Subcutaneous abdominal adipose tissue (tissue), 5 donors: ENCODE measurements around the gene CNIH3.

ENCODE experiments used
- H3K27ac ChIP-seq: one replicate; pipeline ENCODE4 v1.7.0; 2013; ENCODE audit warnings: low read depth, mild to moderate bottlenecking, inconsistent platforms, low read length, moderate library complexity
- H3K27me3 ChIP-seq, 5 donors: one replicate each; pipeline ENCODE4 v1.7.0; 2013; ENCODE audit warnings: low read length in 5 of 5, inconsistent platforms in 1 of 5; ENCODE audit not compliant: control insufficient read depth in 5 of 5, insufficient read depth in 4 of 5
- H3K36me3 ChIP-seq, 5 donors: one replicate each; pipeline ENCODE4 v1.7.0; 2013; ENCODE audit warnings: low read length in 5 of 5; ENCODE audit not compliant: control insufficient read depth in 5 of 5, insufficient read depth in 5 of 5
- H3K4me1 ChIP-seq, 5 donors: one replicate each; pipeline ENCODE4 v1.7.0; 2013; ENCODE audit warnings: low read length in 5 of 5, mild to moderate bottlenecking in 3 of 5, moderate library complexity in 1 of 5; ENCODE audit not compliant: control insufficient read depth in 5 of 5, insufficient read depth in 5 of 5
- H3K4me3 ChIP-seq, 5 donors: one replicate each; pipeline ENCODE4 v1.7.0; 2013; ENCODE audit warnings: low read length in 5 of 5, low read depth in 1 of 5
- H3K9ac ChIP-seq, 5 donors: one replicate each; pipeline ENCODE4 v1.7.0; 2013; ENCODE audit warnings: low read length in 5 of 5, mild to moderate bottlenecking in 4 of 5, moderate library complexity in 3 of 5
- H3K9me3 ChIP-seq, 5 donors: one replicate each; pipeline ENCODE4 v1.7.0; 2013; ENCODE audit warnings: low read length in 5 of 5; ENCODE audit not compliant: control insufficient read depth in 5 of 5
- donor health status: healthy.
- donor health status: healthy.
- donor health status: healthy.
- donor health status: healthy.
- donor health status: healthy.

Gene CNIH3

DNA sequence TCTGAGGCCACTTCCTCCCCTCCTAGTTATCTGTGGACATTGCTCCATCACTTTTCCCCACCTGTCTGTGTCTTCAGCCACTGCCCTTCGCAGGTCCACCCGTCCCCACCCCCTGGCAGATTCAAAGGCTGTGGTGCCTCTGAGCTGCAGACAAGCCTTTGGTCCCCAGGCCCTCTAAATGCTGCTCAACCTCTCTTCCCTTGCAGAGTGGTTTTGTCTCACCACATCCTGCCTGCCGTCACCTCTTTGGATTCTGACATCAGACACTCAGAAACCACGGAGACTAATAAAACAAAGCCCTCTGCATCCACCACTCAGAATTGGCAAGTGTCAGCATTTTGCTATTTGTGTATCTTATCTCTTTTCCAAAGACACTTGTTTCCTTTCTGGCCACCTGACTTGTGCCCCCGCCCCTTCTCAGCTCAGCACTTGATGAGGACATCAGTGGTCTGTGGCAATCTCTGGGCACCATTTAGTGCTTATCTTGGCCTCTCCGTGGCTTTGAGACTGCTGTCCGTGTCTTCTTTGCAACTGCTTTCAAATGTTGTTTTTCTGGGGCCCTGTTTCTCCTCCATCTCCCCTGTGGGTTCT, 7.7 kb downstream of the CNIH3 start:
- no peak overlapping the region for H3K27ac ChIP-seq
- H3K36me3 ChIP-seq = no peaks in the 10 kb centered on the region
- H3K4me1 ChIP-seq = no peaks in the 10 kb centered on the region
- no peaks in the 10 kb centered on the region for H3K9me3 ChIP-seq
- no peak overlapping the region for H3K4me3 ChIP-seq
- peaks cover 0 to 16% (median 0%) of the 10 kb centered on the region in 5 donors for H3K27me3 ChIP-seq
- H3K9ac ChIP-seq = no peak overlapping the region

DNA sequence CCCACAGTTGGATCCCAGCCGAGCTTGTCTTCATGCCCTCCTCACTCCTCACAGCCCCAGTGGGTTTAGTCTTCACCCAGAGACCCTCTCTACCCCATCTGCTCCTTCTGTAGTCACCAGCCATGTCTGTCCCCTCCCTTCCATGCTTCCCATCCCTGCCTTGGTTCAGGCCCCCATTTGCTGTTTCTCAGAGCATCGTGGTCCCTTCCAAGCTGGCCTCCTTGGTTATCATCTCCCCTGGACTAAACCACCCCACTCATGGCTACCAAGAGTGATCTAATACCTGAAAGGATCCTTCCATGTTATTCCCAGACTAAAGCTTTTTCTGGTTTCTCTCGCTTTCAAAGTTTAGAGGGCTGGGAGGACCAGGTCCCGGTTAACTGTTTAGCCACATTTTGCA, 8.3 kb downstream of the CNIH3 start:
- no peaks in the 10 kb centered on the region for H3K36me3 ChIP-seq
- peaks cover 0 to 11% (median 0%) of the 10 kb centered on the region in 5 donors for H3K27me3 ChIP-seq
- H3K9me3 ChIP-seq = no peaks in the 10 kb centered on the region
- H3K27ac ChIP-seq = no peak overlapping the region
- no peak overlapping the region for H3K4me3 ChIP-seq
- no peak overlapping the region for H3K9ac ChIP-seq
- H3K4me1 ChIP-seq = no peaks in the 10 kb centered on the region

DNA sequence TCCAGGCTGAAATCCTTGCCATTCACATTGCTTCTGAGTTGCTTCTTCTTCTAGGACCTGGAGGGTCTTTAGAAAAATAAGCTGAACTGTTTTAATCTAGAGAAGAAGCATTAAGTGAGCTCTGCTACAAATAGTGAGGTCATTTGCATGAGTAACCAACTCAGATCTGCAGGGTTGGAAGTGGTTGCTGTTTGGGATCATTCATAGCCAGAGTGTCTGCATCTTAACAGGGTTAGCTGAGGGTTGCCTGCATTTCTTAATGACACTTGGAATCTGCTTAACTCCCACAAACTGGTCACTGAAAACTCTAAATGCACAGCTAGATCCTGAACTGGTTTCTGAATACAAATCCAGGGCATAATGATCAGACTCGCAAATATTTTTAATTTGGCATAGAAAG, 9.9 kb downstream of the CNIH3 start:
- Histone ChIP-seq H3K9me3 (no peaks in the 10 kb centered on the region), H3K9ac (no peak overlapping the region), H3K4me3 (no peak overlapping the region), H3K27ac (no peak overlapping the region), H3K27me3 (peaks cover 0 to 5% (median 0%) of the 10 kb centered on the region in 5 donors), H3K36me3 (no peaks in the 10 kb centered on the region), H3K4me1 (no peaks in the 10 kb centered on the region)

DNA sequence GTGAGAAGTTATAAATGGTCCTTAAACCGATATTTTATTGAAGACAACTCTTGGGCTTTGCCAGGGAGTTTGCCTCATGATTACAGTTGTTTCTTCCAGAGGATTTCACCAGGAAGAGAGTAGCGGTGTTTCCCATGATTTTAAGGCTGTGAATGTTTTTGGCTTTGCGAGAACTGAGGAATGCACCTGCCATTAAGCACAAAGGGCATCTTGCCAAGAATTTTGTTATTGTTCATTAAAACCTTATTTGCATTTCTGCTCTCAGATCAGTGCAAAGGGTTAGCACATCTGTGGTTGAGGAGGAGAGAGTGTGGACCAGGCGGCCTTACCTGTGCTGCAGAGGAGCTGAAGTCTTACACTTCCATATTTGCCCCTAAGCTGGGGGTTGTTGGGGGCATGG, 13.8 kb downstream of the CNIH3 start:
- H3K27ac ChIP-seq = no peak overlapping the region
- H3K9me3 ChIP-seq = no peaks in the 10 kb centered on the region
- H3K9ac ChIP-seq = no peak overlapping the region
- no peak overlapping the region for H3K4me3 ChIP-seq
- peaks cover 0 to under 1% (median 0%) of the 10 kb centered on the region in 5 donors for H3K27me3 ChIP-seq
- no peaks in the 10 kb centered on the region for H3K36me3 ChIP-seq
- H3K4me1 ChIP-seq = no peaks in the 10 kb centered on the region

DNA sequence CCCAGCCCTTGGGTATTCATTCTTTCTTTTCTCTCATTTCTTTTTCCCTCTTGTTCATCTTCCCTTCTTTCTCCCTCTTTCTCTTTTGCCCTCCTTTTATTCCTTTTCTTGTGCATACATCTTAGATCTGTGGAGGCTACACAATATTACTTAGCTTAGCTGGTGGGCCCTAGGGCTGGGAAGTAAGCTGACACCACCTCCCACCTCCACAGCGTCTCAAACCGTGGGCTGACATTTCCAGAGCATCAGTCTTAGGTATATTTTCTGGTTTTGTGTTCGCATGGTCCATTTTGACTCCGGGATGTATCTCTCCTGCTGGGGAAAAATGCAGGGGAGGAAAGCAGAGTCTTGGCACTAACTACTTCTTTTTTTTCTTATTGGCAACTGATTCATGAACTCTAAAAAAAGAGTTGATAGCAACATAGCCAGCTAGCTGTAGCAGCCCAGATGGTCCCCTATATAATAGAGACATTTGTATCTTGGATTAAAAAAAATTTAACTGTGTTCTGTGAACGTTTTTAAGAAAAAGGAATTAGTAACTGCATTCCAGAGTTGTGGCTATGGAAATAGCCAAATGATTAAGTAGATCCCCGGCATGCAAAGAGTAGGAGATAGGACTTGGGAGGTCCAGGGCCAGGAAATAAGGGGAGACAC, 15.5 kb downstream of the CNIH3 start:
- H3K27me3 ChIP-seq = no peaks in the 10 kb centered on the region
- H3K4me1 ChIP-seq = no peaks in the 10 kb centered on the region
- no peaks in the 10 kb centered on the region for H3K36me3 ChIP-seq
- H3K9ac ChIP-seq = no peak overlapping the region
- no peak overlapping the region for H3K4me3 ChIP-seq
- no peaks in the 10 kb centered on the region for H3K9me3 ChIP-seq
- no peak overlapping the region for H3K27ac ChIP-seq

DNA sequence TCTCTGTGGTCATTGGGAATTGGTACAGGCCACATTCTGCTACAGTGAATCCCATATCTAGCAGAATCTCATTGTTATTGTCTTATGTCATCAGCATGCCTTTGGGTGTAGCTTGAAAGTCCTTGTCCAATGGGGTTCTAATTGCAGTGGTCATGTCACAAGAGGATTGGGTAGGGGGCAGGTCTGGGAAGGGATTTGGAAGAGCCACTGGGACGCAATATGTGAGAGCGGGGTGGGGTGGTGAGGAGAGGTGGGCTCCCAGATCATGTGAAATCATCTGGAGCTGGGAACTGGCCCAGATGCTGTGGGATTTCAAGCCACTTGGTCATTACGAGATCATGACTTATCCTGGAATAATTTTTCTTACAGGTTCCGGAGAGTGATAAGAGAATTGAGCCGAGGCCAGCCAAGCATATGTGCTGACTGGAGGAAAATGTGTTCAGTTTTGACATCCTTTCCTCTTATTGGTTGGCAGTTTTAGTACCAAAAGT, 16.3 kb downstream of the CNIH3 start:
- no peaks in the 10 kb centered on the region for H3K36me3 ChIP-seq
- H3K27ac ChIP-seq = no peak overlapping the region
- H3K4me3 ChIP-seq = no peak overlapping the region
- H3K27me3 ChIP-seq = no peaks in the 10 kb centered on the region
- no peaks in the 10 kb centered on the region for H3K9me3 ChIP-seq
- no peak overlapping the region for H3K9ac ChIP-seq
- no peaks in the 10 kb centered on the region for H3K4me1 ChIP-seq

DNA sequence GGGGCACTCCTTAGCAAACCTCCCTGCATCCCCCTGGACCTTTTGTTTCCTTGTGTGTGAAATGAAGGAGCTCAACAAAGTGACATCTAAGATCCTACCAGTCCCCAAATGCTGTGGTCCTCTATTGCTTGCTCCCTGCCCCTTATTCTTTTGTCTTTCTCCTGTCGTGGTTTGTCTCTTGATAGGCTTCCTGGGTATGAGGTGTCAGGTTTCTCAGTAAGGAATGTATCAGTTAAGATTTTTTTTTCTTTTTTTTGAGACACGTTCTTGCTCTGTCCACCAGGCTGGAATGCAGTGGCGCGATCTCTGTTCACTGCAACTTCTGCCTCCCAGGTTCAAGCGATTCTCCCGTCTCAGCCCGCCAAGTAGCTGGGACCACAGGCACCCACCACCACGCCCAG, 16.8 kb downstream of the CNIH3 start:
- Histone ChIP-seq H3K9me3 (no peaks in the 10 kb centered on the region), H3K36me3 (no peaks in the 10 kb centered on the region)

DNA sequence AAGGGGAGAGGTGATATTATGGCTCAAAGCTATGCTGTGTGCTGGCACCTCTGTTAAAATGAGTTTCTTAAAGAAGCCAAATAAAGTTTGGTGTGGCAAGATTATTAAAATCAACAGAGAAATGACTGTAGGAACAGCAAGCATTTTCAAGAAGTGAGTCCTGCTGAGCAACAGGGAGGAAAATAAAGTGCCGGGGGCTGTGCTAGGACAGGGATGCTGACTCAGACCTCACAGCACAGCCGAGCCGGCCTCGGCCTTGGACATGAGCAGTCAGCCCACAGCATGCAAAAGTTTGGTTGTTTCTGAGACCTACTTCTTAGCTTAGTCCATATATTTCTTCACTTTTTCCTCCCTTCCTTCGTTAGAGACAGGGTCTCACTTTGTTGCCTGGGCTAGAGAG, 19.2 kb downstream of the CNIH3 start:
- Histone ChIP-seq H3K4me3 (no peak overlapping the region), H3K36me3 (no peaks in the 10 kb centered on the region), H3K27ac (no peak overlapping the region), H3K9ac (no peak overlapping the region), H3K27me3 (no peaks in the 10 kb centered on the region), H3K4me1 (no peaks in the 10 kb centered on the region), H3K9me3 (no peaks in the 10 kb centered on the region)

More for the DNA sequence above, 16.8 kb downstream of the CNIH3 start:
- Histone ChIP-seq H3K27me3 (no peaks in the 10 kb centered on the region), H3K9ac (no peak overlapping the region), H3K4me3 (no peak overlapping the region), H3K4me1 (no peaks in the 10 kb centered on the region), H3K27ac (no peak overlapping the region)

DNA sequence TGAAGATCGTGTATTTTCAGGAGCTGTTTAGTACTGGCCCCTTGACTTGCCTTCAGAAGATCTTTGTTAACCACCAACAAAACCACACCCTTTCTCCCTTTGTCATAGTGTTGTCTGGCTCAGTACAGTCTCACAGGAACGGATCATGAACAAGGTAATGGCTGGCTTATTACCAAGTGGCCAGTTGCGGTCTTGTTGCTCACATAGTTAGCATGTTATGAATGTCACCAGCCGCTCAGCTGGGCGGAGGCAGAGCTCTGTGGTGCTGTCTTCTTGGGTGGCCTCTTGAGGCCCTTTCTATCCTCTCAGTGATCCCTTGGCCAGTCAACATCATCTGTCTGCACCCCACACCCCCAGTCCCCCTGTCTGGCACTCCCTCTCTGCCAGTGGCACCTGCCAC, 21.4 kb downstream of the CNIH3 start:
- Histone ChIP-seq H3K9ac (no peak overlapping the region), H3K4me1 (no peaks in the 10 kb centered on the region), H3K27ac (no peak overlapping the region), H3K9me3 (no peaks in the 10 kb centered on the region), H3K27me3 (no peaks in the 10 kb centered on the region), H3K4me3 (no peak overlapping the region), H3K36me3 (no peaks in the 10 kb centered on the region)

DNA sequence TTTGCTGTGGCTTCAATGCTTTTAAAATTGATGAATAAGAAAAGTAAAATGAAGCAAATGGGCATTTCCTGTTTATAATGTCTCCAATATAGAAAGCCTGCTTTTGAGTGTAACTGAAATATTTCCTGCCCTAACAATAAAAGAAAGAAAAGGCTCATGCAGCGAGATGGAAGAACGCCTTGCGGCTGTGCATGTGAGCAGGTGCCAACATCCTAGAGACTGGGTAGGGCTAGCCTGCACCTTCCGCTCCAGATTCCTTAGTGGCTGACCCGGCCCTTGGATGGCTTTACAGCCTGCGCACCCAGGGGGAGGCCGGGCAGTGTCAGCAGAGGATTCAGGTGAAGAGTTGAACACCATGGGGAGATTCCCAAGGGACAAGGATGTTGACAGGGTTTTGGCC, 21.8 kb downstream of the CNIH3 start:
- no peak overlapping the region for H3K27ac ChIP-seq
- no peak overlapping the region for H3K9ac ChIP-seq
- no peaks in the 10 kb centered on the region for H3K4me1 ChIP-seq
- no peaks in the 10 kb centered on the region for H3K27me3 ChIP-seq
- no peaks in the 10 kb centered on the region for H3K36me3 ChIP-seq
- no peak overlapping the region for H3K4me3 ChIP-seq
- no peaks in the 10 kb centered on the region for H3K9me3 ChIP-seq
